Fibroblast of lung (primary cell): ENCODE results near the gene EREG.

Experiments used
- CTCF ChIP-seq, 2 donors: IDR thresholded peaks in 1 of 2; conservative IDR thresholded peaks in 1 of 2; 1 replicate in 1 of 2; 2 replicates in 1 of 2; pipeline ENCODE4 v1.5.1; 2011 to 2012; ENCODE audit warnings: low read length in 2 of 2, control low read depth in 1 of 2, inconsistent platforms in 1 of 2, low read depth in 1 of 2, mild to moderate bottlenecking in 1 of 2
- EZH2 ChIP-seq: IDR thresholded peaks from 2 replicates; pipeline ENCODE4 v1.5.1; 2012; ENCODE audit warnings: low read length, control low read depth, mild to moderate bottlenecking; ENCODE audit errors: missing control alignments

- TF ChIP-seq CTCF (conservative IDR thresholded peaks at IDR 0.05 in 1 of 2, IDR thresholded peaks at IDR 0.05 in 1 of 2; ENCODE audit: low read depth in 1 of 2, low read length in 2 of 2): no peak
- TF ChIP-seq EZH2: no peak
These were observed 1.5 kb downstream of the EREG start for GRCh38 chr4:74366367-74366911.
